IMR-90 (cell line): Measurements from ENCODE around the gene DLX3. TPM values are rescaled to one million over a fixed set of nuclear protein-coding genes. Genes with fewer than 3 reads are reported as not detected.

Experiments
- ATAC-seq: fragments of 200-7000 bp; cut with Tn5 transposase; 2 replicates; pipeline ENCODE4 v1.9.1; 2020; ENCODE audit warnings: low read depth, mild to moderate bottlenecking, moderate library complexity
- BruUV-seq: library from RNA; stranded (reverse); fragments of 400-500 nt; replicated peaks from 2 replicates; lab custom pipeline; 2021; lab: Mats Ljungman, UMichigan
- CTCF ChIA-PET: fragments of 300-600 bp; formaldehyde crosslinking; extraction: SDS; loops from one replicate; lab custom pipeline; 2021; ENCODE audit warnings: antibody characterized with exemption; lab: Yijun Ruan, JAX
- POLR2A ChIA-PET: fragments of 300-600 bp; sonication (Branson Sonifier 250); formaldehyde crosslinking; loops from one replicate; lab custom pipeline; 2022; ENCODE audit warnings: antibody characterized with exemption; ENCODE audit not compliant: unreplicated experiment; lab: Charles Lee
- DNase-seq: peaks from one replicate; pipeline ENCODE4 v3.0.0; 2013
- H2AFZ ChIP-seq: replicated peaks from 2 replicates; pipeline ENCODE3; 2013; ENCODE audit warnings: low read length, mild to moderate bottlenecking; ENCODE audit not compliant: poor library complexity
- H2AK5ac ChIP-seq: 2 replicates; pipeline ENCODE4 v1.6.1; 2013; ENCODE audit warnings: low read depth, low read length, inconsistent platforms
- H2AK9ac ChIP-seq: replicated peaks from 2 replicates; pipeline ENCODE3; 2013; ENCODE audit warnings: mild to moderate bottlenecking, low read depth, low read length, moderate library complexity; ENCODE audit not compliant: poor library complexity
- H2BK120ac ChIP-seq: 2 replicates; pipeline ENCODE4 v1.6.1; 2013; ENCODE audit warnings: low read depth, low read length, inconsistent platforms
- H2BK15ac ChIP-seq: 3 replicates; pipeline ENCODE4 v1.6.1; 2013; ENCODE audit warnings: low read depth, low read length, inconsistent platforms
- H2BK20ac ChIP-seq: 2 replicates; pipeline ENCODE4 v1.6.1; 2013; ENCODE audit warnings: low read depth, mild to moderate bottlenecking, inconsistent platforms, low read length, moderate library complexity
- H2BK5ac ChIP-seq: 2 replicates; pipeline ENCODE4 v1.6.1; 2013; ENCODE audit warnings: mild to moderate bottlenecking, low read depth, low read length, inconsistent platforms; ENCODE audit not compliant: poor library complexity, severe bottlenecking
- H3K14ac ChIP-seq: replicated peaks from 2 replicates; pipeline ENCODE4 v1.6.1; 2013; ENCODE audit warnings: low read depth, low read length, inconsistent platforms
- H3K18ac ChIP-seq: 2 replicates; pipeline ENCODE4 v1.6.1; 2013; ENCODE audit warnings: low read depth, low read length, control low read depth
- H3K23ac ChIP-seq: 2 replicates; pipeline ENCODE4 v1.6.1; 2013; ENCODE audit warnings: low read depth, low read length, inconsistent platforms
- H3K27ac ChIP-seq: 2 replicates; pipeline ENCODE4 v1.5.1; 2013; ENCODE audit warnings: mild to moderate bottlenecking, control low read depth, low read length; ENCODE audit not compliant: insufficient read depth
- H3K27me3 ChIP-seq: 2 replicates; pipeline ENCODE4 v1.6.1; 2013; ENCODE audit warnings: low read length; ENCODE audit not compliant: control insufficient read depth, insufficient read depth
- H3K36me3 ChIP-seq: 2 replicates; pipeline ENCODE4 v1.6.1; 2013; ENCODE audit warnings: low read length, mixed read lengths; ENCODE audit not compliant: control insufficient read depth, insufficient read depth
- H3K4ac ChIP-seq: 2 replicates; pipeline ENCODE4 v1.6.1; 2013; ENCODE audit warnings: low read depth, low read length, inconsistent platforms
- H3K4me1 ChIP-seq: 2 replicates; pipeline ENCODE4 v1.6.1; 2013; ENCODE audit warnings: low read length, mixed read lengths; ENCODE audit not compliant: control insufficient read depth, insufficient read depth
- H3K4me2 ChIP-seq: 2 replicates; pipeline ENCODE4 v1.6.1; 2013; ENCODE audit warnings: low read depth, mild to moderate bottlenecking, control low read depth, low read length, moderate library complexity
- H3K4me3 ChIP-seq: 2 replicates; pipeline ENCODE4 v1.5.1; 2013; ENCODE audit warnings: low read depth, mild to moderate bottlenecking, control low read depth, low read length, moderate library complexity; ENCODE audit not compliant: insufficient read depth
- H3K56ac ChIP-seq: 2 replicates; pipeline ENCODE4 v1.6.1; 2013; ENCODE audit warnings: low read length, inconsistent platforms; ENCODE audit not compliant: insufficient read depth; ENCODE audit errors: extremely low read depth
- H3K79me1 ChIP-seq, 2 experiments: 2 replicates each; pipeline ENCODE4 v1.6.1; 2013; ENCODE audit warnings: low read length in 2 of 2, inconsistent platforms in 1 of 2, low read depth in 1 of 2
- H3K9ac ChIP-seq: 2 replicates; pipeline ENCODE4 v1.6.1; 2013; ENCODE audit warnings: low read depth, low read length, control low read depth
- H3K9me1 ChIP-seq: 2 replicates; pipeline ENCODE4 v1.6.1; 2013; ENCODE audit warnings: low read length, inconsistent platforms; ENCODE audit not compliant: insufficient read depth
- H3K9me3 ChIP-seq: 2 replicates; pipeline ENCODE4 v1.6.1; 2013; ENCODE audit warnings: low read length; ENCODE audit not compliant: control insufficient read depth, insufficient read depth
- H4K20me1 ChIP-seq: 2 replicates; pipeline ENCODE4 v1.6.1; 2013; ENCODE audit warnings: low read length, inconsistent platforms; ENCODE audit not compliant: insufficient read depth
- H4K5ac ChIP-seq: 2 replicates; pipeline ENCODE4 v1.6.1; 2013; ENCODE audit warnings: mild to moderate bottlenecking, low read depth, low read length, control low read depth
- H4K8ac ChIP-seq, 2 experiments: 2 replicates each; pipeline ENCODE4 v1.6.1; 2013; ENCODE audit warnings: low read depth in 2 of 2, low read length in 2 of 2, control low read depth in 1 of 2, inconsistent platforms in 1 of 2
- H4K91ac ChIP-seq: 2 replicates; pipeline ENCODE4 v1.6.1; 2013; ENCODE audit warnings: low read depth, low read length, inconsistent platforms; ENCODE audit not compliant: insufficient read depth
- BHLHE40 ChIP-seq: fragments of 150-350 bp; IDR thresholded peaks from 2 replicates; pipeline ENCODE4 v1.6.1; 2016; ENCODE audit warnings: mild to moderate bottlenecking, low read depth, low read length
- CTCF ChIP-seq: conservative IDR thresholded peaks from 2 replicates; pipeline ENCODE4 v1.5.1; 2012; ENCODE audit warnings: mild to moderate bottlenecking, low read depth, low read length, improper control_type of control experiment
- ELK1 ChIP-seq: fragments of 150-350 bp; IDR thresholded peaks from 2 replicates; pipeline ENCODE4 v1.6.1; 2016; ENCODE audit warnings: low read depth, mild to moderate bottlenecking, low read length, moderate library complexity, borderline replicate concordance
- FOS ChIP-seq: fragments of 150-350 bp; IDR thresholded peaks from 2 replicates; pipeline ENCODE4 v1.6.1; 2016; ENCODE audit warnings: low read depth, low read length
- MAFK ChIP-seq: IDR thresholded peaks from 2 replicates; pipeline ENCODE4 v1.6.1; 2012; ENCODE audit warnings: low read depth, low read length, improper control_type of control experiment
- NFE2L2 ChIP-seq: fragments of 150-350 bp; IDR thresholded peaks from 2 replicates; pipeline ENCODE4 v1.6.1; 2016; ENCODE audit warnings: low read depth, mild to moderate bottlenecking, low read length
- SMC3 ChIP-seq: fragments of 150-350 bp; IDR thresholded peaks from 2 replicates; pipeline ENCODE4 v1.6.1; 2016; ENCODE audit warnings: low read depth, mild to moderate bottlenecking, antibody characterized with exemption, low read length, moderate library complexity
- WGBS, 2 experiments: methylation state at CpG; one replicate each; pipeline versions ENCODE4 v1.1.5 to v1.1.7; 2013; ENCODE audit warnings: missing lambda C conversion rate in 2 of 2; ENCODE audit not compliant: insufficient read length in 1 of 2; ENCODE audit errors: extremely low coverage in 2 of 2; 5-methylcytosine and 5-hydroxymethylcytosine counted together
- dilution Hi-C: fragments of 300-500 bp; cut with HindIII; formaldehyde crosslinking; loops from one replicate; pipeline ENCODE4 v1.14.3; 2018; ENCODE audit warnings: low sequenced_read_pairs; ENCODE audit not compliant: unreplicated experiment
- in situ Hi-C: fragments of 300-500 bp; cut with MboI; formaldehyde crosslinking; loops from 3 replicates; pipeline ENCODE4 v1.14.3; 2019; ENCODE audit warnings: low sequenced_read_pairs, inconsistent platforms, mixed read lengths
- intact Hi-C: fragments of 100-400 bp; cut with micrococcal nuclease; formaldehyde crosslinking; loops from 2 replicates; pipeline ENCODE4 v1.10.0; 2022
- polyA plus RNA-seq, 3 experiments: library from polyadenylated mRNA; depleted of rRNA; stranded (reverse); fragments of >200 nt; gene quantifications; 2 replicates each; pipeline ENCODE4 v1.2.3, GENCODE V29; 2012; ENCODE audit warnings: low replicate concordance in 1 of 3
- total RNA-seq: library from RNA; depleted of rRNA; stranded (reverse); fragments of >200 nt; gene quantifications from 2 replicates; pipeline ENCODE4 v1.2.3, GENCODE V29; 2012

The DLX3 gene
- total and polyA plus RNA-seq, 2 of the 4 experiments (the other 2 are of a cell fraction), result not detected

GRCh38 chr17:49994085-49995054 lies 654 bp downstream of the DLX3 start:
- no peaks in the 10 kb centered on the region for H3K79me1 ChIP-seq
- BruUV-seq, result no TSS peak
- H4K5ac ChIP-seq, result no peak overlapping the region
- H2BK15ac ChIP-seq, result no peak overlapping the region
- H3K56ac ChIP-seq, result no peak overlapping the region
- H3K4me3 ChIP-seq, result no peak overlapping the region; the same call in 1 of the 2 replicates
- H2AK5ac ChIP-seq, result no peak overlapping the region
- ATAC-seq (peak; percentile 17; the same call in 1 of the 2 replicates), DNase-seq (no peak)
- peak overlapping the region; percentile 58 for H2AK9ac ChIP-seq
- ChIA-PET POLR2A (no interaction called here), CTCF (interaction anchor here (0.6 kb wide), 2 partner anchors 123 to 210 kb away, joined by 3 to 5 read pairs; no protein-coding TSS in a partner anchor)
- H3K18ac ChIP-seq, result no peak overlapping the region
- dilution Hi-C loops (no loop called here), in situ Hi-C loops (loop anchor here (5.0 to 10.0 kb wide), 3 partner anchors 132 to 422 kb away; partner anchors contain the start of gene SLC35B1), intact Hi-C loops (loop anchor here (5.0 kb wide), 1 partner anchor 42 kb away; no protein-coding TSS in a partner anchor)
- no peak overlapping the region for H2BK20ac ChIP-seq
- WGBS, 2 experiments, result 3% methylated on average over 22 of the region's 50 CpGs; no CpG with 5 or more reads in 1 of the 2 experiments
- TF ChIP-seq CTCF (no peak), SMC3 (no peak), MAFK (no peak), FOS (no peak), BHLHE40 (no peak), ELK1 (no peak), NFE2L2 (no peak)
- H3K27me3 ChIP-seq, result peaks cover 78% of the 10 kb centered on the region
- no peaks in the 10 kb centered on the region for H3K9me1 ChIP-seq
- H4K91ac ChIP-seq, result no peak overlapping the region
- H3K23ac ChIP-seq, result no peak overlapping the region
- no peak overlapping the region for H3K14ac ChIP-seq
- H3K9ac ChIP-seq, result no peak overlapping the region
- no peak overlapping the region for H3K27ac ChIP-seq
- H2BK5ac ChIP-seq, result no peak overlapping the region
- no peak overlapping the region for H3K4ac ChIP-seq
- H2BK120ac ChIP-seq, result no peak overlapping the region
- H2AFZ ChIP-seq, result peak overlapping the region; percentile 84
- H4K8ac ChIP-seq, result no peak overlapping the region
- H3K4me1 ChIP-seq, result peaks cover 3% of the 10 kb centered on the region; the same call in 1 of the 2 replicates
- H3K9me3 ChIP-seq, result peaks cover 2% of the 10 kb centered on the region; the same call in 1 of the 2 replicates
- no peaks in the 10 kb centered on the region for H3K36me3 ChIP-seq
- peaks cover 7% of the 10 kb centered on the region; the same call in 1 of the 2 replicates for H4K20me1 ChIP-seq
- peak overlapping the region; percentile 44; the same call in 1 of the 2 replicates for H3K4me2 ChIP-seq
